SK-MEL-5 (cell line): ENCODE results near the gene SAMD11. TPM values are rescaled to one million over a fixed set of nuclear protein-coding genes. Genes with fewer than 3 reads are reported as not detected.
"Not testable (repeated sequence)": the region's sequence is repeated elsewhere in the genome, so short reads cannot be mapped to it uniquely, and the experiment has no call there.

ENCODE experiments used
- DNase-seq: peaks from one replicate; pipeline ENCODE4 v3.0.0-alpha.2; 2016; ENCODE audit warnings: low read depth, low spot score
- in situ Hi-C: cut with HindIII; loops from 2 replicates; pipeline ENCODE4 v1.10.0; 2016; ENCODE audit warnings: low sequenced_read_pairs, high pct_unique_total_duplicates, low pct_unique_long_range_greater_than_20kb
- total RNA-seq: library from RNA; depleted of rRNA; stranded (reverse); fragments of >200 nt; shearing (Covaris generic); gene quantifications from 2 replicates; pipeline ENCODE4 v1.2.3, GENCODE V29; 2014

Gene SAMD11
- total RNA-seq, 1 experiment from 2014 or later = not detected

DNA sequence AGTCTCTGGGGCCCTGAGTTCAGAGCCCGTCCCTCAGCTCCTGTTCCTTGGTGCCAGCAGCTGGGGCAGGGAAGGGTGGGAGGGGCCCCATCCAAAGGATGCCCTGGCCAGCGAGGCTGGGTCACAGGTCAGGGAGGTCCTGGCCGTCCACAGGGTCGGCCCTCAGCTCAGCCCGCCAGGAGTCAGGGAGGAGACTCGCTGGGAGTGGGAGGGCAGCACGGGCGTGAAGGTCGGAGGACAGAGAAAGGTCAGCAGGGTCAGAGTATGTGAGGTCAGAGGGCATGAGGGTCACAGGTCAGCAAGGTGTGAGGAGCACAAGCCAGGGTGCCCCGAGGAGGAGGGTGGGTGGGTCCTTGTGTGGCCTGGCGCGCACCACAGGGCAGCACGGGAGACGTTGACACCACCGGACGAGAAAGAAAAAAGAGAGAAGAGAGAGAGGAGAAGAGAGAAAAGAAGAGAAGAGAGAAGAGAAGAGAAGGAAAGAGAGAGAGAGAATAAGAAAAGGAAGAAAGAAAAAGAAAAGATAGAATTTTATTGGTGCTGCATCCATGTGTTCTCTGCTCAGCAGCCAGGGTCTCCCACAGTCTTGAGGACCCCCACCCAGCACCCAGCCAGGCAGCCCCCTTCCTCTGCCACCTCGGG, 51.1 kb downstream of the SAMD11 start:
- DNase-seq = no peak
- in situ Hi-C loops = no loop called here

DNA sequence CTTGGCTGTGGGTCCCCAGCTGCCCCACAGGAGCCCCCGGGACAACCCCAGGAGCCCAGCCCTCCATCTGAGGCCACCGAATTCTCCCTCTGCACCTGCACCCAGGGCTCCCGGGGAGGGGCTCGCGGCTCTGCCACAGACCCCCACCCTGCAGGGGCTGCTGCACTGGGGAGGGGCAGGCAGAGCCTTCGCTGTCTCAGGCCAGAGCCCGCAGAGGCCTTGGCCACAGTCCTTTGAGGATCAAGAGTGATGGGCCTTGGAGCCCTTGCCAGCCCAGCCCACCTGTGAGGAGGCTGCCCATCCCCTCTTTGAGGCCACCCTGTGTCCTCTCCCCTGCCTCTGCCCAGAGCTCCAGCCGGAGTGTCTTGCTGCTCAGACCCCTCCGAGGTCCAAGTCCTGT, 51.6 kb downstream of the SAMD11 start:
- in situ Hi-C loops = no loop called here
- no peak for DNase-seq

DNA sequence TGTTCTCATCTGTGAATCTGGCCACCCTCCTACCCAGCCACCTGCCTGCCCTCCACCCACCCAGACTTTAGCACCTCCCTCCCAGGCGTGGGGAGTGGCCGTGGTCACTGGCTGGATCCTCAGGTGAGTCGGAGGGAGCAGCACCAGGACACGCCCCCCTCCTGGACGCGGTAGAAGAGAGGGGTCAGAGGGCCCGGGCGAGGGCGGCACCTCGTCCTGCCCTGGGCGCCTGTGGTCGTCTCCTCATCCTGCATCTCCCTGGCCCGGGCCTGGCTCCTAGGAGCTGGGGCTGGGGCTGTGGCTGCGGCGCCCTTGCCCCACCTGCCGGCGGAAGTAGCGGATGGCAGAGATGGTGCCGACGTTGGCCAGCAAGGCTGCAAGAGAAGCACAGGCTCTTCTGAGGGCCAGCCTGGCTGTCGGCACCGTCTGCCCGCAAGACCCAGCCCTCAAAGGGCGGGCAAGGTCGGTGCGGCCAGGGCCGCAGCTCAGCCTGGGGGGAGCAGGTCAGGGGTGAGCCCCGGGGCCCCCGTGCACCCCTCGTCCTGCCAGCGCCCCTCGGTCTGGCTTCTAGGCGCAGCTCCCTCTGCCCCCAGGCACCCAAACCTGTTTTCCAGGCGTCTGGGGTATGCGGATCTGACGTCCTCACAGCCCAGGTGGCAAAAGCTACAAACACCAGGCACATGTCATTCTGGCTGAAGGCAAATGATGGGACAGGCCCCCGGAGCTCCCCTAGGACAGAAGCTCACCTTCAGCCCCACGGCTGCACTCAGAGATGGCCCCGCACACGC, 52.4 kb downstream of the SAMD11 start:
- in situ Hi-C loops = no loop called here

DNA sequence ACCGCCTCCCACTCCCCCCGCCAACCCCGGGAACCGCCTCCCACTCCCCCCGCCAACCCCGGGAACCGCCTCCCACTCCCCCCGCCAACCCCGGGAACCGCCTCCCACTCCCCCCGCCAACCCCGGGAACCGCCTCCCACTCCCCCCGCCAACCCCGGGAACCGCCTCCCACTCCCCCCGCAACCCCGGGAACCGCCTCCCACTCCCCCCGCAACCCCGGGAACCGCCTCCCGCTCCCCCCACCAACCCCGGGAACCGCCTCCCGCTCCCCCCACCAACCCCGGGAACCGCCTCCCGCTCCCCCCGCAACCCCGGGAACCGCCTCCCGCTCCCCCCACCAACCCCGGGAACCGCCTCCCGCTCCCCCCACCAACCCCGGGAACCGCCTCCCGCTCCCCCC, 53.1 kb downstream of the SAMD11 start:
- in situ Hi-C loops, DNase-seq: not testable (repeated sequence)

More for the DNA sequence above, 52.4 kb downstream of the SAMD11 start:
- peak; percentile 77 for DNase-seq

DNA sequence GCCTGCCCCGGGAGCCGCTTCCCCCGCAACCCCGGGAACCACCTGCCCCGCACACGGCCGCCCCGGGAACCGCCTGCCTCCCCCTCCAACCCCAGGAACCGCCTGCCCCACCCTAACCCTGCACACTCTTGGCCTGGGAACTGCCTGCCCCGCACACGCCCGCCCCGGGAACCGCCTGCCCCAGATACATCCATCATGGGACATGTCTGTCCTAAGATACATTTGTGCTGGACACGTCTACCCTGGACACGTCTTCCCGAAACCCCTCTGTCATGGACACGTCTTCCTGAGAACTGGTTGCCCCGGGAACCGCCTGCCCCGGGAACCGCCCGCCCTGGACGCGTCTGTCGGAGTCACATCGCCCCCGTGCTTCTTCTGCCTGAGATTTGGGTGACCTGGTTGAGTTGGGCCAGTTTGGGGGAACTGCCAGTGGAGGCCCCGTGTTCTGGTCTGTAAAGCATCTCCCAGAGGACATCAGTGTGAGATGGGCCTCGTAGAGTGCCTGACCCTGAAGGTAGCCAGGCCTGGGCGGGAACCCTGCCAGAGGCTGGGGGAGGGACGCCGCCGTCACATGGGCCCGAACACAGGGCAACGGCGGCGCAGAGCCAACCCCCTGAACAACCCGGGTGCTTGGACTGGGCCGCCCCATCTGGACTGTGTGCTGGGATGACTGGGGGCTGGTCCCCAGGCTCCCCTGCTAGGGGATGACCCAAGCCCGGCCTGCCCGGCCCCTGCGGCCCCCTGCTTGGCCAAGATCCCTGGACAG, 54.5 kb downstream of the SAMD11 start:
- no peak for DNase-seq
- in situ Hi-C loops = no loop called here

DNA sequence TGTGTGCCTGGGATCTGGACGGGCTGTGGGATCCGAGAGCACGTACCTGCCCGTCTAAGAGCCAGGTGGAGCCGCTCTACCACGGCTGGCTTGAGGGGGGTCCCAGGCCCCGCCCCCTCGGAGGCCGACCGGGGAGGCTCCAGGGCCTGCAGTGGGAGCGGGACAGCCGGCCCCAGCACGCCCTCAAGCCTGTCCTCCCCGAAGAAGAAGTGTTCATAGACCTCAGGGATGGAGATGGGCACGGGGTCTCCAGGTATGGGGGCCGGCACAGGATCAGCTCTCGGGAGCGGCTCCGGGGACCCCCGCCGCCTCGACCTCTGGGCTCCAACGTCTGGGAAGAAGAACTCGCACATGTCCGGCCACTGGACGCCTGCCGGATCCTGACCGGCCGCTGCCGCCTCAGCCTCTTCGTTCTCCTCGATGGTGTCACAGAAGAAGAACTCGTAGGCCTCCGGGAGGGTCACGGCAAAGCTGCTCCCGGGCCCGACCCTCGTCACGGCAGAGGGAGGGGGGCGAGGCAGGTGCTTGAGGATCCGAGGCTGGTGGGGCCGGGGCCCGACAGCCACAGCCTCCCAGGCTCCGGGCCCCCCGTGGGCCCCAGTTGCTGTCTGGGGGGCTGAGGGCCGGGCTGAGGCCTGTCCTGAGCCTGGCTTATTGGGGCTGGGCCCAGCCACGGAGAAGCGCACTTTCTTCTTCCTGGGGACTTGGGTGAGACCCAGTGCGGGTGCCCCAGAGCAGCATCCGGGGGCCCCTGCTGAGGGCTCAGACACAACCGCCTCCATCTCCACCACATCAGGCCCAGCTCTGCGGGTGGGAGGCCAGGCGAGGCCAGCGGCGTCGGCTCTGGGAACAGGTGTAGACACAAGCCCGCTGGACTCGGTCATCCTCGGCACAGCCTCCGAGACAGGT, 55.4 kb downstream of the SAMD11 start:
- in situ Hi-C loops = no loop called here
- DNase-seq = no peak

DNA sequence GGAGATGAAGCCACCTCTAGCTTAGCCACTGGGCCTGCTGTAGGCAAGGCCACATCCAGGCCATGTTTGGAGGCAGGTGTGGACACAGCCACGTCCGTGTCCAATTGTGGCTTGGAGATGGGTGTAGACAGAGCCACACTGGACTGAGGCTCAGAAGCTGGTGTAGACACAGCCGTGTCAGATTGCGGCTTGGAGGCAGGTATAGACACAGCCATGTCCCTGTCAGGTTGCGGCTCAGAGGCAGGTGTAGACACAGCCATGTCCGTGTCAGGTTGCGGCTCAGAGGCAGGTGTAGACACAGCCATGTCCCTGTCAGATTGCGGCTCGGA, 56.0 kb downstream of the SAMD11 start:
- DNase-seq = no peak
- in situ Hi-C loops = no loop called here

DNA sequence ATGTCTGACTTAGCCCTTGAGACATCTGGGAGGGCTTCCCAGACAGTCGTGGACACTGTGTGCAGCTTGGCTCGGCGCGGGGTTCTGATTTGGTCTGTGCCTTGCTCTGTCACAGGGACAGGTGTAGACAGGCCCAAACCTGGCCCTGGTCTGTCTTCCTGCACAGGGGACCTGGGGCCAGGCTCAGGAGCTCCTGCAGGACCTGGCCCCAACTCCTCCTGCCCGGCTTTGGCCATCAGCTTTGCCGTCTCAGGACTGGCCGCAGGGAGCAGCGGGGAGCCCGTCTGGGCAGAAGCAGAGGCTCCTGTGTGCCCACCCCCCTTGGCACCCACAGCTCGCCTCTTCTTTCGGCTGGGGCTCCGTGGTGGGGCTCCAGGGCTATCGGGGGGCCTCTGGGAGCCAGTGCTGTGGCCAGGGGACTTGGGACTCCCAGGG, 56.4 kb downstream of the SAMD11 start:
- DNase-seq = no peak
- in situ Hi-C loops = no loop called here

DNA sequence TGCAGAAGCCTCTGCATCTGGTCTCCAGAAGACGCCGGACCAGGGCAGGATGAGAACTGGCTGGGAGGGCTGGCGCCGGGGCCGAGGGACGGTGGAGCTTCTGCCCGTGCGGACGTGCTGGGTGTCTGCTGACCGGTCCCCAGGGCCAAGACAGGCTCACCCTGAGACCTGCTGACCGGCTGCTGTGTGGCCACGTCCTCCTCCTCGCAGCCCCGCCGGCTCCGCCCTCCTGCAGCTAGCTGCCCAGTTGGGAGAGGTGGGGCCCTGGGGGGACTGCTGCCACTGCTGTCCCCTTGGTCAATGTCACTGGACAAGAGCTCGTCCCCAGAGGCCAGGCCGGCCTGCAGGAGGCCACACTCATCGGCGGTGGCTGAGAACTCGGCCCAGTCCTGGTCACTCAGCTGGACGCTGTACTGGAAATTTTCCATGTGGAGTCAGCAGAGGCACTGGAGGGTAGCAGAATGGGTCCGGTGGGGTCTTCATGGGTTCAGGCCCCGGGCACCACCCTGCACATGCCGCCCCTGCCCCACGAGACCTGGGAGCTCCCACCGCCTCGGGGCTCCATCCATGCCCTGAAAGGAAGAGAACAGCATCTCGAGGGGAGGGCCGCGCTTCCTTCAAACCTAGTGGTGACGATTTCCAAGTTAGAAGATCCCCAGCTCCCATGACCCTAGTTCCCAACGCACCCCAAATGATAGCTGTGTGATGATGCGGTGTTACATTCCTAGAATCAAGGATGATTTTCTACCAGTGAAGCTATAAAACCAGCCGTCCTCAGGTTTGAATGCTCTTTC, 57.1 kb downstream of the SAMD11 start:
- in situ Hi-C loops = no loop called here
- DNase-seq = no peak

DNA sequence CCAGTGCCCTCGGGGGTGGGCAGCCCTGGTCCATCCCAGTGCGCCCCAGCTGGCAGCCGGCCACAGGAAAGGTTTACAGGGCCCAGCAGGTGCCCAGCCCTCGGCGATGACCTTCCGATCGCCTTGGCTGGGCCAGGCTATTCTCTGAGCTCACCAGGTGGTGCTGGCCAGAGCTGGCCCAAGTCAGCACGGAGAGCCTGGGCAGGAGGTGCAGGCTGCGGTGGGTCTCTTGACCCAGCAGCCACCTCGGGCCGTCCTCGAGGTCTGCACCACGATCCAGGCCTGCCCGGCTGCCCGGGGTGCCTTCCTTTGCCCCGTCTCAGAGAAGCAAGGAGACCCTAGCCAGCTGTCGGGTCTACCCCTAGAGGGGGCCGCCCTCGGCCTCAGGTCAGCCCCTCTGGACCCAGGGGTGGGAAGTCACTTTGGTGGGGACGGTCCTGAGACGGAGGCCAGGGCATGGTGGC, 57.8 kb downstream of the SAMD11 start:
- in situ Hi-C loops = no loop called here
- no peak for DNase-seq

DNA sequence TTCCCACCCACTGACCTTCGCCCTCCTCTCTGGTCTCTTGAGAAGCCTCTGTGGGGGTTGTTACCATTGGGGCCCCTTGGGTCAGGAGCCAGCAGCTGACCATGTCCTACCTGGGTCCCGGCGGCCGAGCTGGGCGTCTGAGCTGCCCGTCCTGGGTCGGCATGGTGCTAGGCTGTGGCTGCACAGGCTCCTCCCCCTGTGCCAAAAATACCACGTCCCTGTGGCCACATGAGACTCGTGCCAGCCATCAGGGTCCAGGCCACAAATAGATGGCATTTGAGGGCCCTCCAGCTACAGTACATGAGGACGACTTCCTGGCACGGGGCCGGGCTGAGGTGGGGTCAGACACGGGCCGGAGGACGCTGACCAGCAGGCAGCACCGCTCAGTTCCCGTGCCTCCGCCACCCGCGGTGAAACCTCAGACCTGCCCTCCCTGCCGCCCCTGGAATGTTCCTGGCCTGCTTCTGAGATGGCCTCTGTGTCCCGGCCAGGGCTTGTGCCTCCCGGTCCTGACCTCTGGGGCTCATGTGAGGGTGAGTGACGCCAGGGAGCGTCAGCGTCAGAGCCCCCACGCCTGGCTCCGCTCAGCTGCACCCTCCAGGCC, 58.3 kb downstream of the SAMD11 start, which contains the start of gene PERM1:
Gene PERM1, minus strand, starts transcription at position 139 of the 604 bp plus-strand sequence. CDS start 1,064 bp downstream, outside the sequence.
- in situ Hi-C loops = no loop called here
- DNase-seq = no peak

DNA sequence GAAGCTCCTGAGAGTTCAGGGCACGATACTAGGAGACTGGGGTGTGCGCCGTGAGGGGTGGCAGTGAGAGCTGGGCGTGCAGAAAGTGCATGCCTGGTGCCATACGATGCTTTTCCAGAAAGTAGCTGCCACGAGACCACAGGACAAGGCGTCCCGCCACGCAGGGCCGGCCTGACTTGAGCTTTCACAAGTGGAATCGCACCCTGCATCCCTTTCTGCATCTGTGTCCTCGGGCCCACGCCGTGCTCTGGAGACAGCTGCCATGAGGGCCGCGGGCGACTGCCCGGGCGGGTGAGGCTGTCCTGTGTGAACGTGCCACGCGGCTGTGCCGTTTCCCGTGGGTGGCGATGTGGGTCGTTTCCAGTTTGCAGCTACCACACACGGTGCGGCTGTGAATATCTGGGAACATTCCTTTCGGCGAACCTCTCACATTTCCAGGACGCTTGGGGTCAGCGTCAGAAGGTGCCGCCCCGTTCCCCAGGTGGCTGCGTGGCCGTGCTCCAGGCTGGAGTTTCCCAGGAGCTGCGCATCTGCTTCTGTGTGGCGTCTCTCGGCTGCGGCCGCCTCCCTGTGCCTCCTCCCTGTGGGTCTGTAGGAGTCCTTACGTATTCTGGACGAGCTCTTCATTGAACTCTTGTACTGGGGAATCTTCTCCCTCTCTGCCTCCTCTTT, 59.2 kb downstream of the SAMD11 start:
- in situ Hi-C loops = no loop called here
- no peak for DNase-seq

DNA sequence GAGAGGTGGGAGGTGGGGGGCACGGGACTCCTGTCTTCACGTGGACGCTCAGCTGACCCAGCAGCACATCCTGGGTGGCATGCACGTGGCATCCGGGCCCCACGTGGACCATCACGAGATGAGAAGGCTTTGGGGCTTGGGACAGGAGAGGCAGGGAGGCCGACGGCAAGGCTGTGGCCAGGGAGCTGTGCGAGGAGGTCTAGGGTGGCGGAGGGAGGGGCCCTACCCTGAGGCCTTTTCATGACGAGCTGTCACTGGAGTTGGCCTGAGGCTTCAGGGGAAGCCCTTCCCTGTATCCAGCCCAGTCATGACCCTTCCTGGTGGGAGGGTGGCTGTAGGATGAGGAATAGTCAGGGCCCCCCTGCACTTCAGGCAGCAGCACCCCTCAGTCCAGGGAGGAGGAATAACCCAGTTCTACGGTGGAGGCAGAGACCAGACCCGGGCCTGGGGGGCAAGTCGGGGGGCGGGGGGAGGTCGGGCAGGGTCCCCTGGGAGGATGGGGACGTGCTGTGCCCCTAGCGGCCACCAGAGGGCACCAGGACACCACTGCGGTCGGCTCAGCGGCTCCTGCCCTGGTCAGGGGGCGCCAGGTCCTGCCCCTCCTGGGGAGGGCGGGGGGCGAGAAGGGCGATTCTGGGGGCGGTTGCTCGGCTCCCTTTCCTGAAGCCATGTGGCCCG, 60.2 kb downstream of the SAMD11 start:
- in situ Hi-C loops = no loop called here
- peak; percentile 36 for DNase-seq

DNA sequence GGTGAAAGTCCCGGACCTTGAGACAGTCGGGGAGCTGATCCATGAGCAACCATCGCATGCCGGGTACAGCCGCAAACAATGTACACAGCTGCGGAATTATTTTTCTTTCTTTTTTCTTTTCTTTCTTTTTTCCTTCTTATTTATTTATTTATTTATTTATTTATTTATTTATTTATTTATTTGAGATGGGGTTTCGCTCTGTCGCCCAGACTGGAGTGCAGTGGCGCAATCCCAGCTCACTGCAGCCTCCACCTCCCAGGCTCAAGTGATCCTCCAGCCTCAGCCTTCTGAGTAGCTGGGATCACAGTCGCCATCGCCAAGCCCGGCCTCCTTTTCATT, 60.7 kb downstream of the SAMD11 start:
- no peak for DNase-seq
- in situ Hi-C loops = no loop called here

DNA sequence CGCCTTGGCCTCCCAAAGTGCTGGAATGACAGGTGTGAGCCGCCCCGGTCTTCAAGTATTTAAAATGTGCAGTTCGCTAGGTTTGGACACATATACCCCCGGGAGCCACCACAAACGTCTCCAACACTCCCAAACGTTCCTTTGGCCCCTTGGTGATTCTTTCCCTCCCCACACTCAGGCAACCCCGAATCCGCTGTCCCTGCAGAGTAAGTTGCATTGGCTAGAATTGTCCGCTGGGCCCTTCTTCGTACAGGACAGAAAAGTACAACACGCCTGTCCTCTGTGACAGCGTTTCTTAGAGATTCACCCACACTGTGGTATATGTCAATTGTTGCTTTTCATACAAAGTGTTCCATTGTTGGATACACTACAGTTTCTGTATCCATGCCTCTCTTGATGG, 61.4 kb downstream of the SAMD11 start:
- no peak for DNase-seq
- in situ Hi-C loops = no loop called here
